HG03342 (cell line): ENCODE results near the gene DNAH7.

Source experiments
- ATAC-seq: cut with Tn5 transposase; IDR thresholded peaks from one replicate; pipeline ENCODE4 v1.9.1; 2021; ENCODE audit warnings: mild to moderate bottlenecking, moderate library complexity; ENCODE audit not compliant: unreplicated experiment

DNAH7 gene

DNA sequence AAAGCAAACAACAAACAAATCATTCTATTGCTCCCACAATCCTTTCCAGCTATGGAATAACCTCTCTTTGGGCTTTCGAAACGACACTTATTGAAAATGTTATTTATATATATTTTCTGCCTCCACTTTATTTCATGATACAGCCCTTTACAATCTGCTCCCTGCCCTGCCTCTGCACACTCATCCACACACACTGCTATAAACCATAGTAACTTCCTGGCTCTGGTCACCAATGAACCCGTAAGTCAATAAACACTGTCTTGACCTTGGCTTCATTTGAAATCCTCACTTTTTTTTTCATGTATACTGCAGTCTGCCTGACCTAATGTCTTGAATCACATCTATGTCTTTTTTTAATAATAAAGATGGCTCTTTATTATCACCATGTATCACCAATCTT lies 250.1 kb downstream of the DNAH7 start:
- ATAC-seq = no peak

DNA sequence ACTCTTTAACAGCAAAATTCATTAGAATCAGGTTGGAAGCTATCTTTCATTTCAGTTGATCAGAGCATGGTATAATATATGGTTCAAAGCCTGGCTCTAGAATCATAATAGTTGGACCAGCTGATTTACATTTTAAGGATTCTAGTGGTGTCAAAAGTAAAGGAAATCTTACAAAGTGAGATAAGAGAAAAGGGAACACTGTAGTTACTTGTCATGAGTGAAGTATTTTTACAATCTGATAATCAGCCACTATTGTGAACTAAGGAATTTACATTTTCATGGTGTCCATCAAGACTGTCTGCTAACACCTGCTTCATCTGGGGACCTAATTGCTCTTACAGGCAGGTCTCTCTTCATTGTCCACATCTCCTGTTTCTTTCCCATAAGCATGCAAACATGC lies 250.5 kb downstream of the DNAH7 start:
- ATAC-seq = no peak

GRCh38 chr2:195815083-195815482 lies 253.6 kb downstream of the DNAH7 start:
- no peak for ATAC-seq

- ATAC-seq = no peak
These were observed 255.2 kb downstream of the DNAH7 start for GRCh38 chr2:195813421-195813820.

DNA sequence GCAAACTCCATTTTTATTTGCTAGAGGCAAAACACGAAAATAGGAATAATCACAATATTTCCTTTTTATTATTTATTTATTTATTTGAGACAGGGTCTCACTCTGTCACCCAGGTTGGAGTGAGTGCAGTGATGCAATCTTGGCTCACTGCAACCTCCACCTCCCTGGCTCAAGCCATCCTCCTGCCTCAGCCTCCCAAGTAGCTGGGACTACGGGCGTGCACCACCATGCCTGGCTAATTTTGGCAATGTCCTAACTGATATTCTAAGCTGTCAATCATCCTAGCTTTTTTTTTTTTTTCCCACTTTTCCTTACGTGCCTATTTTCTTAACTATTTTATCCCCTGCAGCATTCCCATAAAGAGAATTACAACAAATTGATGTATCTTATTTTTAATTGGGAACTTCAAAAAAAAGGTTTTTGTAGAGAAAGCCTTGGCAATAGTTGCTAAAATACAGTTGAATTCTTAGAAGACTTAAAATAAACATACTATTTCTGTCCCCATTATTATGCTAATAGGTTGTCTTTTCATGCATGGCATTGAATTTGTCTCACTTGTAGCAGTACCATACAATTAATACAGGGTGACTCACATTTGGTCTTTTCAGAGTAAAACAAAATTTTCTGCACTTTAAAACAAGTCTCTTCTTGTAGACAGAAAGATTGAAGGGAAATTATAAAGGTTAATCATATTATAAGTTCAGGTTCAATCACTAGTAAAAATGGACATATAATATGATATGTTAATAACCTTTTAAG lies 258.1 kb downstream of the DNAH7 start:
- no peak for ATAC-seq

DNA sequence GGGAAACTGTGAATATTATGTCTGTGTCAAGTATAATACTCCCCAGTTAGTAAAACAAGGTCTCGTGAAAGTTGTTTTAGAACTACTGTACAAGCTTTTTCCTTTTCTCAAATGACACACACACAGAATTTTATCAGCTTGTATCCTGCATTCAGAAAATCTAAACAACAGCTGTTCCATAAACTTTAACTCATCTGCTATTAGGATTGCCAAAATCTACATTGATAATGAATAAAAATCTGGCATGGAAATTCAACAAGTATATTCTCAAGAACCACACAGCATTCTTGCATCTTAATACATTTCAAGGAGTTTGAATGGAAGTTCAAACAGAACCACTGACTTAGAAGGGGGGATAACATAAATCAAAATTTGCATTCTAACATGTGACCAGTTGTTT lies 260.4 kb downstream of the DNAH7 start:
- ATAC-seq = no peak

- no peak for ATAC-seq
These were observed 263.2 kb downstream of the DNAH7 start for GRCh38 chr2:195805283-195805976.

GRCh38 chr2:195795879-195796278 lies 272.8 kb downstream of the DNAH7 start:
- ATAC-seq = no peak

DNA sequence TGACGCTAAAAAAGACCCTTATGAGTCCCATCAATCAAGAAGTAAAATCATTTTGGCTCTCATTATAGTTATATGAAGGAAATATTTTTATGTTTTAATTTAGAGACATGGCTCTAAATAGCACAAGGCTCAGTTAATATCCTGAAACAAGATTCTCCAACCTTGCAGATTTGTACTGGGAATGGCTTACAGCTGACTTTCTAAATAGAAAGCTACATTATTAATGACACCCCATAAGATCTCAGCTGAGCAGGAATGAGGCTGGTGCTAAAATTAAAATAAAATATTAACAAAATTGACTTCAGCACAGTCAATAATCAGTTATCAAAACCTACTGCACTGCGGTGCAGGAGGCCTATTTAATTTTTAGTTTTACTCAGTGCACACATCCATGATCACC lies 274.8 kb downstream of the DNAH7 start:
- no peak for ATAC-seq

- no peak for ATAC-seq
These were observed 286.5 kb downstream of the DNAH7 start for GRCh38 chr2:195782156-195782555.

GRCh38 chr2:195779491-195779890 lies 289.1 kb downstream of the DNAH7 start:
- ATAC-seq = no peak

GRCh38 chr2:195769975-195770374 lies 298.7 kb downstream of the DNAH7 start:
- ATAC-seq = no peak

GRCh38 chr2:195768431-195768830 lies 300.2 kb downstream of the DNAH7 start:
- no peak for ATAC-seq

GRCh38 chr2:195766691-195767090 lies 301.9 kb downstream of the DNAH7 start:
- ATAC-seq = no peak

DNA sequence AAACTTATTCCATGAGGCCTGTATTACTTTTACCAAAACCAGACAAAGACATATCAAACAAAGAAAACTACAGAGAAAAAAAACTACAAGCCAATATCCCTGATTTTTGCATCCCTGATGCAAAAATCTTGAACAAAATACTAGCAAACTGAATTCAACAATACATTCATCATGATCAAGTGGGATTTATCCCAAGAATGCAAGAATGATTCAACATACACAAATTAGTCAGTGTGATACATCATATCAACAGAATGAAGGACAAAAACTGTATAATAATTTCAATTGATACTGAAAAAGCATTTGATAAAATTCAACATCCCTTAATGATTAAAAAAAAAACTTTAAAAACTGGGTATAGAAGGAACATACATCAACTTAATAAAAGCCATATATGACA lies 304.8 kb downstream of the DNAH7 start:
- ATAC-seq = no peak

DNA sequence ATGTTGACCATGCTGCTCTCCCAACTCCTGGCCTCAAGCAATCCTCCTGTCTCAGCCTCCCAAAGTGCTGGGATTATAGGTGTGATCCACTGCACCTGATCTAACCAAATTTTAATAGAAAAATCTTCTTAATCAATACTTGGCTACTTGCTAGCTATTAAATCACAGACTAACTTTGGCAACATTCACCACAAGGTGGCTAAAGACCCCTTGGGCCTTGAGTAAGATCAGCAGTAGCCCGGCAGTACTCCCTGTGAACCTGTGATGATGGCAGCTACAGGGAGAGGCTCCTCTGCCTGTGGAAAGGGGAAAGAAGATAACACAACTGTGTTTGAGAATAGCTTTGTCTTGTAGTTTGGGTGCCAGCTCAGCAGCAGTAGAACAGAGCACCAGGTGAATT lies 308.8 kb downstream of the DNAH7 start:
- no peak for ATAC-seq

- ATAC-seq = no peak
These were observed 309.8 kb downstream of the DNAH7 start for GRCh38 chr2:195758846-195759245.

- no peak for ATAC-seq
These were observed 312.3 kb downstream of the DNAH7 start for GRCh38 chr2:195756218-195756942.

- ATAC-seq = no peak
These were observed 327.4 kb downstream of the DNAH7 start for GRCh38 chr2:195741191-195741590.

DNA sequence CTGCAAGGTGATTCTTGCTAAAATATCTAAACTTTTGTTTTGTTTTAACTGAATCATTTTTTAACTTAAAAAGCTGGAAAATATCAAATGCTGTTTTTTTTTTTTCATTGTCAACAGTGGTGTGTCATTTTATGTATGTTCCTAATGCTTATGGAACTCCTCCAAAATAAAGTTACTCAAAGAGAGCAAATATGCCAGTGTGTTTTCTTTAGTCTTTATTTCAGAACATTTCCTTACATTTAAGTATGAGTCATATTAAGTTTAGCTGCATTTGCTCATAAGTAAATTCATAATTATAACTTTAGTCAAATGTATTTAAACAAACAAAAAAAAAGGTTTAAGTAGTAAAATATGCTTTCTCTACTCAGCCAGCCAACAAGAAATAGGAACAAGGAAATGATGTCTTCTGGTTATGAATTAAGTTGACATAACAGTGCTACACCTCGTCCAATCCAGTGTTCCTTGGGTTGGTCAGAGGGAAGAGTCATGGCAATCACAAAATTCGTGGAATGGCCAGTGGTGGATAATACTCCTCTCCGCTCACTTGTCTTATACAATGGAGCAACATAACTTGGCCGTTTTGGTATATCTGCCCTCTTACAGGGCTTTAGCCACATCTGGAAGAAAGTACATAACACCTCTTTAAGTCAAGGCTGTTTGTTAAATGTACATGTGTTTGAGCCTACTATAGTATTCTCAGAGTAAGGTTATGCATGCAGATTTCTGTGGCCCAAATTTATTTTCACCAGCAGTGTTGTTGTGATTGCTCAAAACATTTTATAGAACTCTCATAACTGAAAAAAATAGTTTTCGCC lies 330.9 kb downstream of the DNAH7 start:
- no peak for ATAC-seq

- no peak for ATAC-seq
These were observed 333.3 kb downstream of the DNAH7 start for GRCh38 chr2:195735347-195735746.
